Astrocyte (in vitro differentiated cells and primary cell): ENCODE results near the gene RASGRP3. TPM values are rescaled to one million over a fixed set of nuclear protein-coding genes. Genes with fewer than 3 reads are reported as not detected.

Experiments used
- DNase-seq: peaks from one replicate; pipeline ENCODE4 v3.0.0-alpha.2; 2010; ENCODE audit warnings: low read depth
- FAIRE-seq: peaks from 2 replicates; lab custom pipeline; 2011; peaks lifted over from hg19 to GRCh38; lab: Jason Lieb, UNC
- H2AFZ ChIP-seq: 2 replicates; pipeline ENCODE4 v1.6.0; 2012; ENCODE audit warnings: low read depth, low read length, inconsistent platforms
- H3K27ac ChIP-seq: 2 replicates; pipeline ENCODE4 v1.5.1; 2011; ENCODE audit warnings: low read depth, low read length, inconsistent platforms
- H3K27me3 ChIP-seq: 2 replicates; pipeline ENCODE4 v1.6.0; 2011; ENCODE audit warnings: low read length, inconsistent platforms; ENCODE audit not compliant: insufficient read depth
- H3K36me3 ChIP-seq: 2 replicates; pipeline ENCODE4 v1.5.1; 2011; ENCODE audit warnings: low read length, inconsistent platforms; ENCODE audit not compliant: insufficient read depth
- H3K4me1 ChIP-seq: 2 replicates; pipeline ENCODE4 v1.5.1; 2011; ENCODE audit warnings: low read length, inconsistent platforms; ENCODE audit not compliant: insufficient read depth
- H3K4me2 ChIP-seq: 2 replicates; pipeline ENCODE4 v1.6.0; 2012; ENCODE audit warnings: low read length, inconsistent platforms
- H3K4me3 ChIP-seq: 2 replicates; pipeline ENCODE4 v1.5.1; 2011; ENCODE audit warnings: low read depth, mild to moderate bottlenecking, low read length, inconsistent platforms; ENCODE audit not compliant: insufficient read depth
- H3K79me2 ChIP-seq: 2 replicates; pipeline ENCODE4 v1.6.0; 2012; ENCODE audit warnings: mild to moderate bottlenecking, low read length, inconsistent platforms; ENCODE audit not compliant: insufficient read depth
- H3K9ac ChIP-seq: 2 replicates; pipeline ENCODE4 v1.6.0; 2012; ENCODE audit warnings: mild to moderate bottlenecking, low read length, inconsistent platforms
- H3K9me3 ChIP-seq: 2 replicates; pipeline ENCODE4 v1.5.1; 2012; ENCODE audit warnings: low read depth, mild to moderate bottlenecking, low read length, inconsistent platforms; ENCODE audit not compliant: insufficient read depth
- H4K20me1 ChIP-seq: 2 replicates; pipeline ENCODE4 v1.6.0; 2012; ENCODE audit warnings: low read length, inconsistent platforms; ENCODE audit not compliant: insufficient read depth
- H3K27ac Mint-ChIP-seq: one replicate; pipeline ENCODE4 v1.8.0; 2021; ENCODE audit warnings: mild to moderate bottlenecking, mixed read lengths; ENCODE audit not compliant: unreplicated experiment
- H3K27me3 Mint-ChIP-seq: one replicate; pipeline ENCODE4 v1.8.0; 2021; ENCODE audit warnings: low read depth, mixed read lengths; ENCODE audit not compliant: unreplicated experiment
- H3K36me3 Mint-ChIP-seq: one replicate; pipeline ENCODE4 v1.8.0; 2021; ENCODE audit warnings: low read depth, mixed read lengths; ENCODE audit not compliant: unreplicated experiment
- H3K4me1 Mint-ChIP-seq: one replicate; pipeline ENCODE4 v1.8.0; 2021; ENCODE audit warnings: low read depth, mixed read lengths; ENCODE audit not compliant: unreplicated experiment
- H3K4me3 Mint-ChIP-seq: one replicate; pipeline ENCODE4 v1.8.0; 2021; ENCODE audit warnings: mild to moderate bottlenecking, moderate library complexity, mixed read lengths; ENCODE audit not compliant: unreplicated experiment
- H3K9me3 Mint-ChIP-seq: one replicate; pipeline ENCODE4 v1.8.0; 2021; ENCODE audit warnings: mild to moderate bottlenecking, mixed read lengths; ENCODE audit not compliant: unreplicated experiment
- CTCF ChIP-seq: IDR thresholded peaks from 2 replicates; pipeline ENCODE4 v1.5.1; 2011; ENCODE audit warnings: low read depth, mild to moderate bottlenecking, inconsistent platforms, low read length, moderate library complexity; ENCODE audit not compliant: insufficient read depth
- EZH2 ChIP-seq: IDR thresholded peaks from 2 replicates; pipeline ENCODE4 v1.6.1; 2012; ENCODE audit warnings: mild to moderate bottlenecking, low read length, inconsistent platforms; ENCODE audit not compliant: insufficient read depth
- total RNA-seq: library from RNA; stranded (reverse); gene quantifications from 2 replicates; pipeline ENCODE4 v1.2.1, GENCODE V29; 2021

The RASGRP3 gene
- total RNA-seq, 1 donor from 2014 or later, result 2.8 TPM

GRCh38 chr2:33530690-33531548 is 54.5 kb downstream of the RASGRP3 start:
- FAIRE-seq (no peak), DNase-seq (no peak)
- Histone ChIP-seq H3K9me3 (no peaks in the 10 kb centered on the region), H4K20me1 (no peaks in the 10 kb centered on the region), H3K27ac (no peak overlapping the region), H3K4me1 (peaks cover 11% of the 10 kb centered on the region), H3K4me2 (no peak overlapping the region), H3K9ac (no peak overlapping the region), H3K36me3 (no peaks in the 10 kb centered on the region), H2AFZ (peak overlapping the region; percentile 7), H3K4me3 (no peak overlapping the region), H3K27me3 (no peaks in the 10 kb centered on the region), H3K79me2 (no peaks in the 10 kb centered on the region)
- Mint-ChIP-seq H3K4me1 (peaks cover 21% of the 10 kb centered on the region), H3K27ac (peak overlapping the region; percentile 97), H3K27me3 (no peaks in the 10 kb centered on the region), H3K36me3 (no peaks in the 10 kb centered on the region), H3K4me3 (no peak overlapping the region), H3K9me3 (peaks cover 3% of the 10 kb centered on the region)
- TF ChIP-seq CTCF (no peak), EZH2 (no peak)

GRCh38 chr2:33531549-33532059 is 55.2 kb downstream of the RASGRP3 start:
- Histone ChIP-seq H3K4me1 (peaks cover 11% of the 10 kb centered on the region), H3K27ac (no peak overlapping the region), H3K9me3 (no peaks in the 10 kb centered on the region), H2AFZ (peak overlapping the region; percentile 2), H3K79me2 (no peaks in the 10 kb centered on the region), H4K20me1 (no peaks in the 10 kb centered on the region), H3K27me3 (no peaks in the 10 kb centered on the region), H3K9ac (no peak overlapping the region), H3K4me2 (no peak overlapping the region), H3K36me3 (no peaks in the 10 kb centered on the region), H3K4me3 (no peak overlapping the region)
- Mint-ChIP-seq H3K9me3 (peaks cover 3% of the 10 kb centered on the region), H3K27me3 (no peaks in the 10 kb centered on the region), H3K4me1 (peaks cover 20% of the 10 kb centered on the region), H3K27ac (no peak overlapping the region), H3K4me3 (no peak overlapping the region), H3K36me3 (peaks cover under 1% of the 10 kb centered on the region)
- TF ChIP-seq CTCF, result no peak
- TF ChIP-seq EZH2, result no peak
- DNase-seq (peak; percentile 52), FAIRE-seq (peak; percentile 39)

GRCh38 chr2:33532146-33532545 is 55.7 kb downstream of the RASGRP3 start:
- Mint-ChIP-seq H3K36me3 (peaks cover 4% of the 10 kb centered on the region), H3K27me3 (no peaks in the 10 kb centered on the region), H3K27ac (no peak overlapping the region), H3K9me3 (peaks cover 3% of the 10 kb centered on the region), H3K4me3 (no peak overlapping the region), H3K4me1 (peaks cover 20% of the 10 kb centered on the region)
- no peak overlapping the region for H3K27ac ChIP-seq
- H3K36me3 ChIP-seq, result no peaks in the 10 kb centered on the region
- no peak overlapping the region for H3K9ac ChIP-seq
- peaks cover 11% of the 10 kb centered on the region for H3K4me1 ChIP-seq
- H3K4me2 ChIP-seq, result no peak overlapping the region
- H3K79me2 ChIP-seq, result no peaks in the 10 kb centered on the region
- H4K20me1 ChIP-seq, result no peaks in the 10 kb centered on the region
- H3K27me3 ChIP-seq, result no peaks in the 10 kb centered on the region
- H2AFZ ChIP-seq, result no peak overlapping the region
- DNase-seq, result no peak
- TF ChIP-seq CTCF, result no peak
- TF ChIP-seq EZH2, result no peak
- H3K4me3 ChIP-seq, result no peak overlapping the region
- no peaks in the 10 kb centered on the region for H3K9me3 ChIP-seq
- FAIRE-seq, result no peak
